ENCODE results near the gene RNU6-7. TPM values are rescaled to one million over a fixed set of nuclear protein-coding genes. Genes with fewer than 3 reads are reported as not detected.

RNU6-7 gene
- total RNA-seq, 1 experiment from 2014 or later, result not detected

- no peak for TF ChIP-seq PRDM15 (CRISPR knock-in tag; IDR thresholded peaks at IDR 0.05)
- TF ChIP-seq ZNF219 (CRISPR knock-in tag; IDR thresholded peaks at IDR 0.05; ENCODE audit: borderline replicate concordance), result no peak
- no peak for TF ChIP-seq JAZF1 (CRISPR knock-in tag; IDR thresholded peaks at IDR 0.05)
- TF ChIP-seq ARID4B (CRISPR knock-in tag; IDR thresholded peaks at IDR 0.05; ENCODE audit: borderline replicate concordance), result no peak
- TF ChIP-seq EMX1 (CRISPR knock-in tag; IDR thresholded peaks at IDR 0.05), result no peak
- no peak for TF ChIP-seq ZBTB21 (CRISPR knock-in tag; IDR thresholded peaks at IDR 0.05; ENCODE audit: borderline replicate concordance)
Observed at GRCh38 chr14:32232481-32232880, 30.6 kb downstream of the RNU6-7 start (continued).

- ChIA-PET CTCF (no interaction called here), POLR2A (no interaction called here)
- Mint-ChIP-seq H3K9me3 (peaks cover 6% of the 10 kb centered on the region; the same call in 1 of the 2 replicates), H3K36me3 (no peaks in the 10 kb centered on the region; the same call in 1 of the 2 replicates), H3K27me3 (ENCODE audit: low read depth) (no peaks in the 10 kb centered on the region), H3K27ac (no peak overlapping the region), H3K4me1 (no peaks in the 10 kb centered on the region), H3K4me3 (no peak overlapping the region)
- TF ChIP-seq FOXP4 (CRISPR knock-in tag; IDR thresholded peaks at IDR 0.05) (no peak), FOXP1 (CRISPR knock-in tag; IDR thresholded peaks at IDR 0.05; ENCODE audit: borderline replicate concordance) (no peak), ZNF423 (CRISPR knock-in tag; IDR thresholded peaks at IDR 0.05) (no peak), HMGA2 (CRISPR knock-in tag; IDR thresholded peaks at IDR 0.05) (no peak), MAX (CRISPR knock-in tag; IDR thresholded peaks at IDR 0.05) (no peak), ATF1 (CRISPR knock-in tag; IDR thresholded peaks at IDR 0.05) (no peak), TEAD4 (CRISPR knock-in tag; IDR thresholded peaks at IDR 0.05) (no peak), CDX4 (CRISPR knock-in tag; IDR thresholded peaks at IDR 0.05; ENCODE audit: borderline replicate concordance) (no peak), USF1 (CRISPR knock-in tag; IDR thresholded peaks at IDR 0.05) (no peak), NR3C1 (CRISPR knock-in tag; conservative IDR thresholded peaks at IDR 0.05; ENCODE audit: low read depth) (no peak), CBFB (CRISPR knock-in tag; IDR thresholded peaks at IDR 0.05; ENCODE audit: low read depth) (no peak)
- ATAC-seq (no peak), DNase-seq (ENCODE audit: low spot score) (no peak)
Observed at GRCh38 chr14:32233260-32233659, 31.4 kb downstream of the RNU6-7 start.
